ENCODE measurements around the gene SDK2. TPM values are rescaled to one million over a fixed set of nuclear protein-coding genes. Genes with fewer than 3 reads are reported as not detected.

The SDK2 gene
- total and polyA plus RNA-seq, 2 of the 8 experiments (the other 6 are each of a cell fraction or from before 2014, with no cell fraction given), result 3.9 to 4.1 TPM

- TF ChIP-seq CTCF (IDR thresholded peaks at IDR 0.05; ENCODE audit: control extremely low read depth in 1 of 3, insufficient read depth in 1 of 3, low read depth in 1 of 3, low read length in 3 of 3) (no peak), RXRA (IDR thresholded peaks at IDR 0.05; ENCODE audit: insufficient read depth, low read depth, low read length) (no peak), POLR2AphosphoS5 (IDR thresholded peaks at IDR 0.05; ENCODE audit: low read depth, low read length) (no peak)
These were observed 255.7 kb downstream of the SDK2 start (continued) for GRCh38 chr17:73388578-73388905.
